Measurements from ENCODE around the gene STX18. TPM values are rescaled to one million over a fixed set of nuclear protein-coding genes. Genes with fewer than 3 reads are reported as not detected.

Gene STX18
- total and polyA plus RNA-seq, 2 donors (not counting 3 experiments of a cell fraction or from before 2014, with no cell fraction given): 30.7 to 31.2 TPM

DNA sequence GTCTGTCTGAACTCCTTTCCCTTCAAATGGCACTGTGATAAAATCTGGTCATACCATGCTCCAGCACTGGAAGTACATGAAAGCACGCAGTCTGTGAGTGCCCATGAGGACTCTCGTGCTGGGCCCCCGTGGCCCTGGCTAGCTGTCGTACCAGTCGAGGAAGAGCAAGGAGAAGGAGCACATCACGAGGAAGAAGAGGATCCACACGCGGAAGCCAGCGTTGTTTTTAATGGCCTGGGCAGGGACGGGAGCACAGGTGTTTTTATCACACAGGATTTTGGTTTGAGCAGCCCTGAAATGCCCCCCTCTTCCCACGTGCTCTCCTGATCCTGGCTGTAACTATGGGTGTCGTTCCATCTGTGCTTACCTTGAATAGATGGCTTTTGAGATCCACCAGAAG, 122.0 kb downstream of the STX18 start:
- no peaks in the 10 kb centered on the region for H4K20me1 ChIP-seq (replicated peaks; ENCODE audit: control insufficient read depth, extremely low read depth, insufficient read depth, low read length)
- no peak overlapping the region for H3K27ac ChIP-seq (ENCODE audit: insufficient read depth, low read depth, low read length)
- no peak overlapping the region for H3K4me2 ChIP-seq (ENCODE audit: insufficient read depth, low read length)
- no TSS peak for BruUV-seq (replicated peaks)
- no peaks in the 10 kb centered on the region for H3K27me3 ChIP-seq (ENCODE audit: control insufficient read depth in 2 of 2, insufficient read depth in 2 of 2, low read length in 2 of 2)
- FAIRE-seq: no peak
- H3K4me1 ChIP-seq (ENCODE audit: control insufficient read depth, extremely low read depth, insufficient read depth, low read length): no peaks in the 10 kb centered on the region
- no peak for DNase-seq (ENCODE audit: low read depth, low spot score)
- H3K9me3 ChIP-seq (replicated peaks; ENCODE audit: control insufficient read depth, insufficient read depth, low read length): no peaks in the 10 kb centered on the region
- no peaks in the 10 kb centered on the region for H3K9me1 ChIP-seq (replicated peaks; ENCODE audit: control insufficient read depth, extremely low read depth, insufficient read depth, low read length)
- H3K36me3 ChIP-seq (ENCODE audit: control insufficient read depth in 2 of 2, extremely low read depth in 1 of 2, insufficient read depth in 2 of 2, low read length in 2 of 2): peaks cover 2 to 17% of the 10 kb centered on the region in 2 experiments
- dilution Hi-C loops (cut with MboI; ENCODE audit: extremely low pct_ligation_motif_present, low sequenced_read_pairs): no loop called here
- H3K9ac ChIP-seq (replicated peaks; ENCODE audit: extremely low read depth, insufficient read depth, low read length): no peak overlapping the region
- ChIA-PET CTCF (interaction anchor here (2.9 kb wide), 1 partner anchor 11 kb away, joined by 11 read pairs; no protein-coding TSS in a partner anchor), POLR2A (no interaction called here)
- no peak for TF ChIP-seq GATA2 (IDR thresholded peaks at IDR 0.05; ENCODE audit: insufficient read depth, insufficient read length, low read depth, low read length)
- TF ChIP-seq, protein P1, sequence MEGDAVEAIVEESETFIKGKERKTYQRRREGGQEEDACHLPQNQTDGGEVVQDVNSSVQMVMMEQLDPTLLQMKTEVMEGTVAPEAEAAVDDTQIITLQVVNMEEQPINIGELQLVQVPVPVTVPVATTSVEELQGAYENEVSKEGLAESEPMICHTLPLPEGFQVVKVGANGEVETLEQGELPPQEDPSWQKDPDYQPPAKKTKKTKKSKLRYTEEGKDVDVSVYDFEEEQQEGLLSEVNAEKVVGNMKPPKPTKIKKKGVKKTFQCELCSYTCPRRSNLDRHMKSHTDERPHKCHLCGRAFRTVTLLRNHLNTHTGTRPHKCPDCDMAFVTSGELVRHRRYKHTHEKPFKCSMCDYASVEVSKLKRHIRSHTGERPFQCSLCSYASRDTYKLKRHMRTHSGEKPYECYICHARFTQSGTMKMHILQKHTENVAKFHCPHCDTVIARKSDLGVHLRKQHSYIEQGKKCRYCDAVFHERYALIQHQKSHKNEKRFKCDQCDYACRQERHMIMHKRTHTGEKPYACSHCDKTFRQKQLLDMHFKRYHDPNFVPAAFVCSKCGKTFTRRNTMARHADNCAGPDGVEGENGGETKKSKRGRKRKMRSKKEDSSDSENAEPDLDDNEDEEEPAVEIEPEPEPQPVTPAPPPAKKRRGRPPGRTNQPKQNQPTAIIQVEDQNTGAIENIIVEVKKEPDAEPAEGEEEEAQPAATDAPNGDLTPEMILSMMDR (IDR thresholded peaks at IDR 0.05; ENCODE audit: extremely low read depth in 1 of 2, insufficient read depth in 1 of 2, low read depth in 1 of 2, low read length in 2 of 2): no peak
- TF ChIP-seq POLR2A (IDR thresholded peaks at IDR 0.05; ENCODE audit: low read depth, low read length): no peak
- no peak for TF ChIP-seq JUN (IDR thresholded peaks at IDR 0.05; ENCODE audit: borderline replicate concordance, insufficient read depth, insufficient read length, low read depth)
- TF ChIP-seq MYC (IDR thresholded peaks at IDR 0.05; ENCODE audit: low read depth, low read length): no peak
- TF ChIP-seq EZH2 (IDR thresholded peaks at IDR 0.05; ENCODE audit: borderline replicate concordance, low read depth, low read length, severe bottlenecking): no peak
- intact Hi-C loops (cut with micrococcal nuclease): no loop called here
- no peaks in the 10 kb centered on the region for H3K79me2 ChIP-seq (ENCODE audit: control insufficient read depth, insufficient read depth, low read length)
- no peak overlapping the region for H2AFZ ChIP-seq (ENCODE audit: low read depth, low read length)
- no peak overlapping the region for H3K4me3 ChIP-seq (replicated peaks in 1 of 3; ENCODE audit: insufficient read depth in 1 of 3, low read depth in 1 of 3, low read length in 3 of 3)
